K562 (cell line): ENCODE measurements around the gene RCOR3. TPM values are rescaled to one million over a fixed set of nuclear protein-coding genes. Genes with fewer than 3 reads are reported as not detected.

Experiments
- CCNT2 ChIP-seq: IDR thresholded peaks from 2 replicates; pipeline ENCODE4 v1.6.1; 2011; ENCODE audit warnings: borderline replicate concordance, low read depth, mild to moderate bottlenecking, moderate library complexity, mixed read lengths, low read length; ENCODE audit not compliant: insufficient read length; ENCODE audit errors: extremely low read depth
- CHD2 ChIP-seq: IDR thresholded peaks from 2 replicates; pipeline ENCODE4 v1.6.1; 2011; ENCODE audit warnings: low read depth, low read length
- FOXP1 ChIP-seq: sonication (generic); formaldehyde crosslinking; IDR thresholded peaks from 2 replicates; pipeline ENCODE4 v1.8.0; 2022; ENCODE audit warnings: mild to moderate bottlenecking, missing genetic modification reagents
- HINFP ChIP-seq: fragments of 450-650 bp; conservative IDR thresholded peaks from 2 replicates; pipeline ENCODE4 v1.6.1; 2016; ENCODE audit warnings: missing genetic modification characterization, low read depth, mild to moderate bottlenecking, control low read depth, missing compliant biosample characterization
- HMGXB4 ChIP-seq: sonication (generic); formaldehyde crosslinking; IDR thresholded peaks from 2 replicates; pipeline ENCODE4 v1.8.1; 2023; ENCODE audit warnings: mild to moderate bottlenecking, missing genetic modification reagents
- ID3 ChIP-seq, 2 experiments: fragments of 250-450 bp in 1 of 2; fragments of 450-650 bp in 1 of 2; sonication (Bioruptor Pico) in 1 of 2; IDR thresholded peaks; 2 replicates each; pipeline versions ENCODE4 v1.6.1 to v1.8.0; 2016 to 2021; ENCODE audit warnings: mild to moderate bottlenecking in 2 of 2, moderate library complexity in 2 of 2, missing compliant biosample characterization in 1 of 2, missing genetic modification characterization in 1 of 2
- KDM1A ChIP-seq, 2 experiments: fragments of 450-650 bp; IDR thresholded peaks; 2 replicates each; pipeline ENCODE4 v1.6.1; 2016; ENCODE audit warnings: mild to moderate bottlenecking in 2 of 2
- MCM2 ChIP-seq: fragments of 450-650 bp; IDR thresholded peaks from 2 replicates; pipeline ENCODE4 v1.6.1; 2017; ENCODE audit warnings: low read depth, mild to moderate bottlenecking
- NEUROD1 ChIP-seq: fragments of 150-350 bp; IDR thresholded peaks from 2 replicates; pipeline ENCODE4 v1.6.1; 2014; ENCODE audit warnings: borderline replicate concordance, low read length, low read depth; ENCODE audit not compliant: partially characterized antibody
- NR2C1 ChIP-seq, 2 experiments: fragments of 450-650 bp; IDR thresholded peaks; 2 replicates each; pipeline ENCODE4 v1.6.1; 2017; ENCODE audit warnings: mild to moderate bottlenecking in 2 of 2, antibody characterized with exemption in 1 of 2, inconsistent platforms in 1 of 2, missing compliant biosample characterization in 1 of 2, missing genetic modification characterization in 1 of 2
- NRF1 ChIP-seq, 2 experiments: fragments of 450-650 bp; IDR thresholded peaks in 1 of 2; conservative IDR thresholded peaks in 1 of 2; 2 replicates each; pipeline ENCODE4 v1.6.1; 2014; ENCODE audit warnings: mild to moderate bottlenecking in 2 of 2
- PRPF4 ChIP-seq: fragments of 200-400 bp; formaldehyde crosslinking; IDR thresholded peaks from one replicate; pipeline ENCODE4 v1.6.1; 2017; ENCODE audit warnings: low read length, low read depth, mild to moderate bottlenecking; ENCODE audit not compliant: insufficient read depth, poor library complexity, severe bottlenecking
- SMAD1 ChIP-seq: fragments of 150-350 bp; IDR thresholded peaks from 2 replicates; pipeline ENCODE4 v1.6.1; 2014; ENCODE audit warnings: low read length, low read depth; ENCODE audit not compliant: partially characterized antibody
- XRCC3 ChIP-seq: fragments of 450-650 bp; IDR thresholded peaks from 2 replicates; pipeline ENCODE4 v1.6.1; 2017; ENCODE audit warnings: mild to moderate bottlenecking, moderate library complexity
- ZBTB9 ChIP-seq: fragments of 450-650 bp; formaldehyde crosslinking; IDR thresholded peaks from 2 replicates; pipeline ENCODE4 v1.4.0; 2020; ENCODE audit warnings: mild to moderate bottlenecking, moderate library complexity
- ZNF384 ChIP-seq: IDR thresholded peaks from 2 replicates; pipeline ENCODE4 v1.6.1; 2012; ENCODE audit warnings: low read depth, low read length, improper control_type of control experiment
- ZNF717 ChIP-seq: fragments of 250-450 bp; sonication (Bioruptor Pico); IDR thresholded peaks from 2 replicates; pipeline ENCODE4 v1.5.0; 2021
- ZNF830 ChIP-seq: fragments of 250-450 bp; sonication (Bioruptor Pico); IDR thresholded peaks from 2 replicates; pipeline ENCODE4 v1.5.0; 2021; ENCODE audit warnings: mild to moderate bottlenecking
- polyA plus RNA-seq, 8 experiments: library from polyadenylated mRNA; depleted of rRNA in 4 of 8; stranded (reverse) in 5 of 8; unstranded in 3 of 8; fragments of >200 nt; fragmentation: Nextera tagmentation in 2 of 8; fragmentation: Illumina TruSeq in 1 of 8; extraction: Ambion mirVana in 2 of 8; extraction: Trizol in 1 of 8; gene quantifications; 2 replicates each; pipeline versions ENCODE4 v1.2.1 to v1.2.3, GENCODE V29; 2011 to 2014; ENCODE audit warnings: inconsistent platforms in 1 of 8, missing spikeins in 1 of 8
- total RNA-seq, 7 experiments: library from RNA; depleted of rRNA in 6 of 7; stranded (reverse); fragments of >200 nt in 6 of 7; fragmentation: Illumina TruSeq in 2 of 7; extraction: Trizol in 2 of 7; gene quantifications; 2 replicates each; pipeline versions ENCODE4 v1.2.1 to v1.2.3, GENCODE V29; 2011 to 2021; ENCODE audit warnings: low replicate concordance in 1 of 7

The RCOR3 gene
- total and polyA plus RNA-seq, 9 of the 15 experiments (the other 6 are each of a cell fraction or from before 2014, with no cell fraction given), result 9.7 to 42.7 (median 29.5) TPM

- TF ChIP-seq CCNT2, result peak; percentile 97
- TF ChIP-seq FOXP1 (CRISPR knock-in tag), result peak; percentile 16; the same call in 1 of the 2 replicates
- no peak for TF ChIP-seq ID3 (CRISPR knock-in tag; IDR thresholded peaks at IDR 0.05)
- peak; percentile 90 for TF ChIP-seq ID3 (tag; IDR thresholded peaks at IDR 0.05)
- TF ChIP-seq PRPF4, result peak; percentile 99
- peak; percentile 17 for TF ChIP-seq NR2C1 (IDR thresholded peaks at IDR 0.05)
- peak; percentile 23 for TF ChIP-seq NR2C1 (tag; IDR thresholded peaks at IDR 0.05)
- TF ChIP-seq ZNF717, result no peak
- no peak for TF ChIP-seq MCM2
- TF ChIP-seq SMAD1, result peak; percentile 53
- no peak for TF ChIP-seq XRCC3
- TF ChIP-seq CHD2, result peak; percentile 86
- no peak for TF ChIP-seq ZNF384
- TF ChIP-seq NRF1 (conservative IDR thresholded peaks at IDR 0.05 in 1 of 2, IDR thresholded peaks at IDR 0.05 in 1 of 2), result peak; percentile 57 to 61; a peak in 3 of 4 replicates
- peak in 1 of 2 experiments; percentile 98; a peak in 2 of 4 replicates for TF ChIP-seq KDM1A (IDR thresholded peaks at IDR 0.05)
- TF ChIP-seq HMGXB4 (CRISPR knock-in tag), result peak; percentile 89
- peak; percentile 75 for TF ChIP-seq ZBTB9
- peak; percentile 83 for TF ChIP-seq ZNF830 (CRISPR knock-in tag)
- TF ChIP-seq NEUROD1, result peak; percentile 66
- peak; percentile 88 for TF ChIP-seq HINFP (tag)
These were observed at the start of gene RCOR3 (continued) for GRCh38 chr1:211258756-211259637.
